Stimulated activated CD4-positive, alpha-beta T cell treated with anti-CD3 and anti-CD28 coated beads, Interleukin-1b, Interleukin-23, amount 100 ng/mL, for 4 hours (primary cell): ENCODE measurements around the gene PDZK1.
"Not testable (repeated sequence)": the region's sequence is repeated elsewhere in the genome, so short reads cannot be mapped to it uniquely, and the experiment has no call there.

Experiments
- DNase-seq, 2 donors: peaks; one replicate each; pipeline ENCODE4 v3.0.0-alpha.2; 2020; ENCODE audit warnings: low read depth in 2 of 2

PDZK1 gene

DNA sequence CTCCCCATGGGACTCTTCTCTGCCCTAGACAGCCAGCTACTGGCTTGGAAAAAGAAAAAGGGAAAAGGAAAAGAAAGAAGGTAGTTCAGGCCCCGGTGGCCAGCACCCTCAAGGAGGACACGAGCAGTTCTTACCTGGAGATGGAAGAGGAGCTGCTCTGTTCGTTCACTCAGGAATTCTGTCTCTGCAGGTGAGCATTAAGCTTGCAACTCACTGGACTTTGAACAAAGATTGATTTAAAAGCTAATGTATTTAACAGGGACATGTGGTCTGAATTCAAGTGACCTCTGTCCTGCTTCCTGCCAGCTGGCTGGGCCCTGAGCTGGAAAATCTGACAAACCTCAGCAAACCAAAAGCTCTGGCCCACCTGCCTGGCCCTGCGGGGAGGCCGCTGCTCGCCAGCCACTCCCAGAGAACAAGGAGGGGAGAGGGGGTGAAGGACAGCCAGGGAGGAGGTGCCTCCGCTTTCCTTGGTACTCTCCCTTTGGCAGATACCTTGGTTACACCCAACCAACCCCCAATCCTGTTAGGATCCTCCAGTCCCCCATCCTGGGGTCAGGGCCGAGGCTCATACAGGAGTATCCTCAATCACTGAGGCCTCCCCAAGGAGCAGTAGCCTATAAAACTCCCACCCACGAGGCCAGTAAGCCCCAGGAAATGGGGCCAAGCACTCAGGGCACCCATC is at the start of gene PDZK1:
PDZK1 (minus strand) TSS at position 186 of the 685 bp plus-strand sequence. CDS start 19,347 bp downstream, outside the sequence.
- DNase-seq, result no peak

GRCh38 chr1:145751491-145752037 is 44.4 kb upstream of the PDZK1 start:
- DNase-seq, result no peak

- DNase-seq, result no peak
These were observed 43.3 kb upstream of the PDZK1 start for GRCh38 chr1:145750426-145750825.

GRCh38 chr1:145747398-145748247 is 40.5 kb upstream of the PDZK1 start:
- DNase-seq, result no peak

GRCh38 chr1:145740269-145740668 is 33.1 kb upstream of the PDZK1 start:
- DNase-seq, result no peak

DNA sequence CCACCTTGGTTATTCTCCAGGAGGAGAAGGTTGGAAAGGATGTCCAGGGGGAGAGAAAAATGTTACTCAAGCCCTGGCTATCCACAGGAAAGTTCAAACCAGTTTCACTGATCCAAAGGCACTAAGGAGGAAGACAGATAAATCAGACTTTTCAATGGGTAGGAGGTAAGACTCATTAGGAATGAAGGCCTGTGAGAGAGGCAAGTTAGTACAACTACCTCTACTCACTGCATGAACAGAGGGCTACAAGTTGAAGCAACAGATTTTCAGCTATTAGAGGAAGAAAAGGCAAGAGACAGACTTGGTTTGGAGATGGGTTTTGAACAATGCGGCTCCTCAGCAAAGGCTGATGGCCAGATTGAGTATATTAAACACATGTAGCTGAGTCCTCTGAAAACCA is 29.0 kb upstream of the PDZK1 start:
- DNase-seq, result no peak

GRCh38 chr1:145730900-145731299 is 23.7 kb upstream of the PDZK1 start:
- DNase-seq, result no peak

GRCh38 chr1:145730467-145730866 is 23.3 kb upstream of the PDZK1 start:
- no peak for DNase-seq

DNA sequence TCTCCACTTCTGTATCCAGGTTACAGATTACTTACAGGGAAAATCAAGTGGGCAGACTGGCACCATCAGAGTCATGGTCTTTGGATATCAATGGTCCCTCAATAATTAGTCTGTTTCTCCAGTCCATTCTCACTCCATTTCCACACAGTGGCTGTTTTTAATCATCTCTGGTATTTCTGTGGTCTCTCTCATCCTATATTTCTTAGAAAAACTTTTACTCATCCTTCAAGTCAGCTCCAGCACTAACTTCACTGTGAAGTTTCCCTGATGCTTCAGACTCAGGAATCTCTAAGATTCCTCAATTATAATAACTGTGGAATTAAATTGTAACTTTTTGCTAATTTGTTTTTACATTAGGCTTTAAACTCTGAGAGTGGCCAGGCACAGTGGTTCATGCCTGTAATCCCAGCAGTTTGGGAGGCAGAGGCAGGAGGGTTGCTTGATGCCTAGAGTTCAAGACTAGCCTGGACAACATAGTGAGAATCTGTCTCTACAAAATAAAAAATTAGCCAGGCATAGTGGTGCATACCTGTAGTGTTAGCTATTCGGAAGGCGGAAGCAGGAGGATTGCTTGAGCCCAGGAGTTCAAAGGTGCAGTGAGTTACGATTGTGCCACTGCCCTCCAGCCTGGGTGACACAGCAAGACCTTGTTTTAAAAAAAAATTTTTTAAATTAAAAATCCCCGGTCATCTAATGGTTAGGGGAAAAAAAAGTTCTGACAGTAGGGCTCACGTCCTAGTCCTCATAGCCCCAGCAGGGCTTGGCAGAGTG is 22.7 kb upstream of the PDZK1 start:
- DNase-seq, result no peak

DNA sequence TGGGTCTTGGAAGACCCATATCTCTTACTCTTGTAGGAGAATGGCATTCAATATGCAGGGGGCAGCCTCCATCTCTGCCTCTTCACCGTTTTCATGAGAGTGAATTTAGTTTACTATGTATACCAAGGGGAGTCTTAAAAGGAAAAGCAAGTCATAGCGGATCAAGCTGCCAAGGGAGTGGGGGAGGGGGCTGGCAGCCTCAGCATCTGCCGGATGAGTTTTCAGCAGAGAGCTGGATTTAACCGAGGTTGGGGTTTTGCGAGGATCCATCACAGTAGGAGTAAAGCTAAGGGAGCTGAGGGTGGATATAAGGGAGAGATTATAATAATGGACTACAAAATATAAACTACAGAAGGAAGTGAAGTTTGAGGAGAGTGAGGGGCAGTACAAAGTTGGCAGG is 22.0 kb upstream of the PDZK1 start:
- DNase-seq, result no peak

DNA sequence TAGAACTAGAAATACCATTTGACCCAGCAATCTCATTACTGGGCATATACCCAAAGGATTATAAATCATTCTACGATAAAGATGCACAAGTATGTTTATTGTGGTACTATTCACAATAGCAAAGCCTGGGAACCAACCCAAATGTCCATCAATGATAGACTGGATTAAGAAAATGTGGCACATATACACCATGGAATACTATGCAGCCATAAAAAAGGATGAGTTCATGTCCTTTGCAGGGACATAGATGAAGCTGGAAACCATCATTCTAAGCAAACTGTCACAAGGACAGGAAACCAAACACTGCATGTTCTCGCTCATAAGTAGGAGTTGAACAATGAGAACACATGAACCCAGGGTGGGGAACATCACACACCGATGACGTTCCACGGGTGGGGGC is 19.0 kb upstream of the PDZK1 start:
- DNase-seq, result not testable (repeated sequence)

DNA sequence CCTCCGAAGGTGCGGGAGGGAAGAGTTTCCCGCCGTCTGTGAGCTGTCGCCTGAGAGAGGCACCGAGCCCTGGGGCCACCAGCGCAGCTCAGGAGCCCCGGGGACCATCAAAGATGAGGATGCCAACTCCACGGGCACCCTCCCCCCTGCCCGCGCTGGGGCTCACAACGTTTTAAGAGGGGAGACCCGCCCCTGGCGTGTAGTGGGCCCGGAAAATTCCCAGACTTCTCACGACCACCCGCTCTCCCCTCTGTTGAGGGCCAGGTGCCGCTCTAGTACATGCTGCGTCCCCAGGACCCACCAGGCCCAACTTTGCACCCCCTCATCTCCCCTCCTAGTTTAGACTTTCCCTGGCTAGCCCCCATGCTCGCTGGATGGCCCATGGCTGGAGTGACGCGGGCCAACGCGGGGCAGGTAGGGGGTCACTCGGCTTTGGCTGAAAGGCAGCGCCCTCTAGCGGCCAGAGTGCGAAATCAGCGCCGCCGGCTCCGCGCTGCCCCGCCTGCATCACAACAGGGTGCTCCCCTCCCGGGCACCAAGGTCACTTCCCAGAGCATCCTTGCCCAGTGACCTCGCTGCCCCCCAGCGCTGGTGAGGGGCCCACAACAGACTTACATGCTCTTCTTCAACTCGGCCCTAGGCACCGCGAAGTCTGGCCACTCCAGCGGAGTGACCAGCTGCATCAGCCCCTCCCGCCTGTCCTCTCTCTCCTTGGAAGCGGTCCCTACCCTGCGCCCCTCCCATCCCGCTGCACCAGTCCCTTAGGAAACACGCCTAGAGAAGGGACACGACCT is 13.9 kb upstream of the PDZK1 start:
- DNase-seq, result peak; percentile 54 to 67

- DNase-seq, result no peak
These were observed 13.3 kb upstream of the PDZK1 start for GRCh38 chr1:145720556-145720877.

- DNase-seq, result no peak
These were observed 12.3 kb upstream of the PDZK1 start, which contains the start of gene CD160 for GRCh38 chr1:145719230-145720079. TSS of gene CD160 (plus strand) at chr1:145719499. CDS start at chr1:145728328, 8,829 bp downstream.

DNA sequence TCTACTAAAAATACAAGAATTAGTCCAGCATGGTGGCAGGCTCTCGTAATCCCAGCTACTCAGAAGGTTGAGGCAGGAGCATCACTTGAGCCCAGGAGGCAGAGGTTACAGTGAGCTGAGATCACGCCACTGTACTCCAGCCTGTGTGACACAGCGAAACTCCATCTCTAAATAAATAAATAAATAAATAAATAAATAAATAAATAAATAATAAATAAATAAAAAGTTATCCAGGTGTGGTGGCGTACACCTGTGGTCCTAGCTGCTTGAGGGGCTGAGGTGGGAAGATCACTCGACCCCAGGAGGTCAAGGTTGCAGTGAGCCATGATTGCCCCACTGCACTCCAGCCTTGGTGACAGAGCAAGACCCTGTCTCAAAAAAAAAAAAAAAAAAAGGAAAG is 11.3 kb upstream of the PDZK1 start:
- not testable (repeated sequence) for DNase-seq

DNA sequence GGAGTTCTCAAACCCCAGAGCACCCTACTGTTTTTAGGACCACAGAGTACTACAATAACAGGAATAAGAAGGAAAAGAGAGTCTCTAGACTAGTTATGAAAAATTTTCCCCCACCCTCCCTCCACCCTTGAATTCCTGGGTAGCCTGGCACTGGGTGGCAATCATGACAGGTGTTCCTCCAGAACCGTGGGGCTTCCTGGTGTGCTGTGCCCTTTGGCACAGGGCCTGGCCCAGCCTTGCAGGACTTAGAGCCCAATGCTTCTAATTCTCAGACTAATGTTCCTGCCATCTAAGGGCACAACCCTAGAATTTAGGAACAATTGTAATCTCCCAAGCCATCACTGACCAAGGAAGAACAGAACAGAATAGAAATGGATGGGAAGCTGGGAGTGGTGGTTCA is 10.7 kb upstream of the PDZK1 start:
- DNase-seq, result no peak

DNA sequence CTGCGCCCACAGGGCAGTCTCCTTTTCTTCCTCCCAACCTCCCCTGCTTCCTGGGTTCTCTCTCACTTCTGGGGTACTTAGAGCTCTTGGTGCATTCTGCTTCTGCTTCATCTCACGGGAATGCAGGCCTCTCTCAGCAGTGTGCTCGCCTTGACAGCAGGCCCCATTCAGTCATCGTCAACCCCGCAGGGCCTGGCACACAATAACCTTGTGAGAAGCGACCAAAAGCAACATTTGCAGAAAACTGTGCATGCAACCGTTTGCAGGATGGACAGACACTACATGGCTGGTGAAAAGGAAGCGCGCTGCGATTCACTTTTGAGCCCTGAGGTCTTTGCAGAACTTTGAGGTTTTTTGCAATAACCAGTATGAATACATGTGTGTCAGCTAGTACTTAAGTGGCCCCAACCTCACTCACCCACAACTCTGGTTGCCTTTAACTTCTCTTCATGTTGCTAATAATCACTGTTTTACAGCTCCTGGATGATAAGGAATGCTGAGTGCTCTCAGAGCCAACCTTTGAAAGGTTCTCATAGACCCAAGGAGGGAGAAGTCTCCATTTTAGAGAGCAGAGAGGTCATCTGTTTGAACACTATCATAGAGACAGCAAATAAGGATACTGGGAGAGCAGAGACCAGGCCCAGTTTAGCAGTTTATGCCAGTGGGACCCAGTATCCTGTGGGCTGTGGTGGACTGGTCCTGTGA is 9.6 kb upstream of the PDZK1 start:
- no peak for DNase-seq

- no peak for DNase-seq
These were observed 7.5 kb upstream of the PDZK1 start for GRCh38 chr1:145714524-145715111.

GRCh38 chr1:145711213-145711651 is 4.1 kb upstream of the PDZK1 start:
- no peak for DNase-seq
